ENCODE measurements around the gene PPM1G.
"Not testable (repeated sequence)": the region's sequence is repeated elsewhere in the genome, so short reads cannot be mapped to it uniquely, and the experiment has no call there.

Gene PPM1G

DNA sequence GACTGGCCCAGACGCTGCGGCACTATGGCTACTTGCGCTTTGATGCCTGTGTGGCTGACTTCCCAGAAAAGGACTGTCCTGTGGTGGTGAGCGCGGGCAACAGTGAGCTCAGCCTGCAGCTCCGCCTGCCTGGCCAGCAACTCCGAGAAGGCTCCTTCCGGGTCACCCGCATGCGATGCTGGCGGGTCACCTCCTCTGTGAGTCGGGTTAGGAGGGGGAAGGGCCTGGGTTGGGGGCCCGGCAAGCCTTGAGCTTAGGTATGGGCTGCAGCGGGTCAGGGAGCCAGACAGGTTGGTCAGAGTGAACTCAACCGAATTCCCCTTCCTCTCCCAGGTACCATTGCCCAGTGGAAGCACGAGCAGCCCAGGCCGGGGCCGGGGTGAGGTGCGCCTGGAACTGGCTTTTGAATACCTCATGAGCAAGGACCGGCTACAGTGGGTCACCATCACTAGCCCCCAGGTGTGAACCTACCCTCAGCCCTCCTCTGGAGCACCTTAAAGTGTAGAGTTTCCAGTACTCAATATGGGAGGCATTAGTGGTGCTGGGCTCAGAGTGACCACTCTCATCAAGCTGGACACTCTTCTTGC lies 33.8 kb downstream of the PPM1G start:
- DNase-seq (ENCODE audit: low read depth), result no peak

- DNase-seq (ENCODE audit: low read depth), result no peak
Measured at GRCh38 chr2:27373567-27373966, 35.8 kb downstream of the PPM1G start.

DNA sequence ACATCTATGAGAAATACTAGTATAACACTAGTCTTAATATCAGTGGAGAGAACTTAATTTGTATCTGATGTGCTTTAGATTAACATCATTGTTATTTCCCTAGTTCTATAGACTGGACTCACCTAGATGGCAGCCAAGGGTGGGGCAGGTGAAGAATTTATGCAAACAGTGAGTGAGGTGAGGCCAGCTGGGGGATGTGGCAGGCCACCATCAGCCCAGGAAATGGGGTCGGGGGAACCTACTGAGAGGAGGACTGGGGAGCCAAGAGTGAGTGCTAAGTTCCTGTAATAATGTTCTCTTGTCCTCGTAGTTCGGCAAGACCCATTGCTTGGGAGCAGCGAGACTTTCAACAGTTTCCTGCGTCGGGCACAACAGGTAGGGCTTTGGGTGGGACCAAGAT lies 36.5 kb downstream of the PPM1G start:
- DNase-seq (ENCODE audit: low read depth), result no peak

DNA sequence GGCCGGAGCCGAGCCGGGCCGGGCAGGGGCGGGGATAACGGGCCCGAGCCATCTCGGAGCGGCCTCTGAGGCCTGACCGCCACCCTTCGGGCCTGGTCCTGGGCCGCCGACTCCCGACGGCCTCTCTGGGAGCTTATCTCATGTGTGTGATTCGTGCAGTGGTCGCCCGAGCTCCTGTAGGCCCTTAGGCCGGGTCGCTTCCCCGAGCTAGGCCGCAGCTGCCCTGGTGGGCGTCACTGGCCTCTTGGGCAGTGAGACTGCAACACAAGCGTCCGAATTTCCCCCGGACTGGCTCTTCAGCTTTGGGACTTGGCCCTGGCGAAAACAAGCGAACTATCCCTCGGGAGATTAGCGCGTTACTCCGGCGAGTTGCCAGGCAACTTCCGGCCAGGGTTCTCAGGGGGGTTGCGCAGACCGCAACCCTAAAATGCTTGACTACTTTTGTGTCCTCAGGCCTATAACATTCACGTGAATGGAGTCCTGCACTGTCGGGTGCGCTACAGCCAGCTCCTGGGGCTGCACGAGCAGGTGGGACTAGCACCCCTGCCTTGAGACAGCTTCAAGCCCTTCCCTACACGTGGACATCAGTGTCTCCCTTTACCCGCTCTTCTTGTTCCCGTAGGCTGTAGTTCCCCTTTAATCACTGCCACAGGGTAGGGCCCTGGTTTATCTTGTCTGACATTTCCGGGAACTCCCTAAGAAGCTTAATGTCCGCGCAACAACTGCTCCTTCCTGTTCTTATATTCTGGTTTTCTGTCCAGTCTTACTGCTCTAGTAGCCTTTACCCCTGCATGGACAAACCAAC lies 38.4 kb downstream of the PPM1G start:
- peak; percentile 61 for DNase-seq (ENCODE audit: low read depth)

GRCh38 chr2:27370026-27370815 lies 39.2 kb downstream of the PPM1G start, which contains the start of the genes EIF2B4 and SNX17:
Gene EIF2B4, minus strand, starts transcription at chr2:27370338. Its CDS starts 24 bp downstream, at chr2:27370314.
Gene SNX17, plus strand, starts transcription at chr2:27370616. Its CDS starts 128 bp downstream, at chr2:27370744.
- DNase-seq (ENCODE audit: low read depth), result peak; percentile 99

GRCh38 chr2:27369471-27370025 lies 39.8 kb downstream of the PPM1G start:
- DNase-seq (ENCODE audit: low read depth), result peak; percentile 60

DNA sequence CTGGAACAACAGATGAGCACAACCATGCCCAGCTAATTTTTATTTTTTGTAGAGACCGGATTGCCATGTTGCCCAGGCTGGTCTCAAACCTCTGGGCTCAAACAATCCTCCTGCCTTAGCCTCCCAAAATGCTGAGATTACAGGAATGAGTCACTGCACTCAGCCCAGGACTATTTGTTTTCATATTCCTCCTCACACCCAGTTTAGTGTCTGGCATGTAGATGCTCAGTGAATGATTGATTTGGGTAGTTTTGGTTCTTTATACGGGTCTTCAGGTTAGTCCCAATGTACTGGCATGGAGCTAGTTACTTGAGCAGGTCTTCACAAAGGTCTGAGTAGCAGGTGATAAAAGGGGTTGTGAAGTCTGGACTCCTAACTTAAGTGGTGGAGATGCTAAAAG lies 45.5 kb downstream of the PPM1G start:
- no peak for DNase-seq (ENCODE audit: low read depth)

DNA sequence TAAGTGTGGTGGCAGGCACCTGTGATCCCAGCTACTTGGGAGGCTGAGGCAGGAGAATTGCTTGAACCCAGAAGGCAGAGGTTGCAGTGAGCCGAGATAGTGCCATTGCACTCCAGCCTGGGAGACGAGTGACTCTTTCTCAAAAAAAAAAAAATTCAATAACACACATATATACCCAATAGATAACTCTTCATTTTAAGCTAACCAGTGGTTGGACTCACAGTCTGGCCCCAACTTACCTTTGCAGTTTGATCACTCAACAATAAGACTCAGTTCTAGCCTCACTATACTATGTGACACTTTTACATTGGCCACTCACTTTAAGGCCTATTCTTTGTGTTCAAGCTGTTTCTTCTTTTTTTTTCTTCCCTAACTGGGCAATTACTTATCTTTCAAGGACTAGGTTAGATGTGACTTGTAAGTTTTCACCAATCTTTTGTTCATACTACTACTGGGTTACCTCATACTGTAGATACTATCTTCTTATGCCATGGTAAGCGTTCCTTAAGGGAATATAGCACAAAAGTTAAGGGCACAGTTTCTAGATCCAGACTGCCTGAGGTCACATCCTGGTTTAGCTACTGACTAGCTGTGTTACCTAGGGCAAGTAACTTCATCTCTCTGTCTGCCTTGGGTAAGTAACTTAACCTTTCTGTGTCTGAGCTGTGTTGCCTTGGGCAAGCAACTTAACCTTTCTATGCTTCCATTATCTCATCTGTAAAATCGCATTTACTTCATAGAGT lies 46.5 kb downstream of the PPM1G start:
- DNase-seq (ENCODE audit: low read depth), result no peak

DNA sequence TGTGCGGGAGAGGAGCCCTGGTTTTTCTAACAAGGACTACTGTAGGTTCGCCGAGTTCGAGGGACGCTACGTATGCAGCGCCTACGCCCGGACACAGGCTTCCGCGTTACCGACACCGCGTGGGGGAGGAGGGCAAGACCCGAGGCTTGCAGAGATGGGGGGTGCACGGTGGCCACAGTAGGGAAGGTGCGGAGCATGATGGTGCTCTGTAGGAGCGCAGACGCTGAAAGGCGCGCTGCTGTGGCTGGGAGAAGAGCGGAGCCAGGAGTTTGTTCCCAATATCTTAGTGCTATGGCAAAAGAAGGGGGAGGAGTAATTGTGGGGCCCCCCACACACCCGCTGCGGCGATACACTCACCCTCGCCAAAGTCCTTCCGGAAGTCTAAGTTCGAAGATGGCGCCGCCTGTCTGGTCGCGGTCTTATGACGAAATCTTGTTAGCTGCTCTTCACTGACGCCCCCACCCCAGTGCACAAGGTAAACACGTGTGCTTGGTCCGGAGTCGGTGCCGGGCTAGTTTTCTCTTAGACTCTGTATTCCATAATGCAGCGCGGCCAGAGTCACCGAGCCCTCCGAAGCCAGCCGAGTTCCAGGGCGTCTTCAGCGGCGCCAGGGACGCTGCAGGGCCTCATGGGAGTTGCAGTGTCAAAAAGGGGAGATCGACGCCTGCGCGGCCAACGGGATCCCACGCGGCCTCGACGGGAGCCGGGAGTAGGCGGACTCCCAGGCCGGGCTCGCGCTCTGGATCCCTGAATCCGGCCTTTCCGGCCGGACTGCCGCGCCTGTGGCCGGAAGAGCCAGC lies 52.8 kb downstream of the PPM1G start, which contains the start of gene GTF3C2:
GTF3C2 (minus strand) TSS at position 383 of the 800 bp plus-strand sequence. CDS start 13,210 bp downstream, outside the sequence.
- peak; percentile 94 for DNase-seq (ENCODE audit: low read depth)

DNA sequence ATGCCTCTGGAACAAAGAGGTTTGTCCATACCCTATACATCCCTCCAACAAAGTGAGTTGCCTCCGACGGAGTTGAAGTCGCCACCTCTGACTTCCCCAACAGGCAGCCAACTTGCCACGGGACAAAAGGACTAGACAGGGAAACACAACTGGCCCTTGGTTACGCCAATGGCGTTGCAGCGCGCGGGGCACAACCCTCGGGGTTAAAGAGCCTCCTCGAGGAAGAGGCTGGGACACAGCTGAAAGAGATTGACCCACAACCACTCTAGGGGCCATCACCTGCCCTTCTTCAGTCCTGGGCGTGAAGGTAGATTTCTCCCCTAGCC lies 53.4 kb downstream of the PPM1G start:
- DNase-seq (ENCODE audit: low read depth), result peak; percentile 43

DNA sequence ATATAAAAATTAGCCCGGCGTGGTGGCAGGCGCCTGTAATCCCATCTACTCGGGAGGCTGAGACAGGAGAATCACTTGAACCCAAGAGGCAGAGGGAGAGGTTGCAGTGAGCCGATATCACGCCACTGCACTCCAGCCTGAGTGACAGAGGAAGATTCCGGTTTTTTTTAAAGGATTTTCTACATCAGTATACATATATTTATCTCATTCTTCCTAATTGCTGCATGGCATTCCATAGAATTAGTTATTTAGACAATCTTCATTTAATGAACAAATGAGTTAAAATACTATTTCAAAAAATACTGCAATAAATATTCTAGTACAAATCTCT lies 54.8 kb downstream of the PPM1G start:
- no peak for DNase-seq (ENCODE audit: low read depth)

GRCh38 chr2:27353762-27354596 lies 55.4 kb downstream of the PPM1G start:
- DNase-seq (ENCODE audit: low read depth), result peak; percentile 48

GRCh38 chr2:27353386-27353761 lies 56.0 kb downstream of the PPM1G start:
- not testable (repeated sequence) for DNase-seq (ENCODE audit: low read depth)

- no peak for DNase-seq (ENCODE audit: low read depth)
Measured at GRCh38 chr2:27351802-27352598, 57.4 kb downstream of the PPM1G start.

- DNase-seq (ENCODE audit: low read depth), result no peak
Measured at GRCh38 chr2:27350106-27350693, 59.2 kb downstream of the PPM1G start.

DNA sequence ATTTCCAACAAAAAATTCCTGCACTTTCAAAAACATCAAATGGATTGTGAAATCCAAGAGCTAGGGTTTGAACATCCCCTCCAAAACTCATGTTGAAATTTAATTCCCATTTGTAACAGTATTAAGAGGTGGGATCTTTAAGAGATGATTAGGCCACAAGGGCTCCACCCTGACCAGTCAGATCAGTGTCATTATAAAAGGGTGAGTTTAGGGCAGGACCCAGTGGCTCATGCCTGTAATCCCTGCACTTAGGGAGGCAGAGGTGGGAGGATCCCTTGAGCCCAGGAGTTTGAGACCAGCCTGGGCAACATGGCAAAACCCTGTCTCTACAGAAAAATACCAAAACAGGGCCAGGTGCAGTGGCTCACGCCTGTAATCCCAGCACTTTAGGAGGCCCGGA lies 61.8 kb downstream of the PPM1G start:
- DNase-seq (ENCODE audit: low read depth), result no peak

GRCh38 chr2:27336173-27336572 lies 73.2 kb downstream of the PPM1G start:
- no peak for DNase-seq (ENCODE audit: low read depth)

GRCh38 chr2:27335311-27335710 lies 74.1 kb downstream of the PPM1G start:
- no peak for DNase-seq (ENCODE audit: low read depth)

Measured in fibroblast of gingiva (primary cell).